ENCODE measurements around the gene CAP2.
"Not testable (repeated sequence)": the region's sequence is repeated elsewhere in the genome, so short reads cannot be mapped to it uniquely, and the experiment has no call there.

The CAP2 gene

GRCh38 chr6:17397764-17398194 lies 4.4 kb downstream of the CAP2 start:
- no peak for DNase-seq

DNA sequence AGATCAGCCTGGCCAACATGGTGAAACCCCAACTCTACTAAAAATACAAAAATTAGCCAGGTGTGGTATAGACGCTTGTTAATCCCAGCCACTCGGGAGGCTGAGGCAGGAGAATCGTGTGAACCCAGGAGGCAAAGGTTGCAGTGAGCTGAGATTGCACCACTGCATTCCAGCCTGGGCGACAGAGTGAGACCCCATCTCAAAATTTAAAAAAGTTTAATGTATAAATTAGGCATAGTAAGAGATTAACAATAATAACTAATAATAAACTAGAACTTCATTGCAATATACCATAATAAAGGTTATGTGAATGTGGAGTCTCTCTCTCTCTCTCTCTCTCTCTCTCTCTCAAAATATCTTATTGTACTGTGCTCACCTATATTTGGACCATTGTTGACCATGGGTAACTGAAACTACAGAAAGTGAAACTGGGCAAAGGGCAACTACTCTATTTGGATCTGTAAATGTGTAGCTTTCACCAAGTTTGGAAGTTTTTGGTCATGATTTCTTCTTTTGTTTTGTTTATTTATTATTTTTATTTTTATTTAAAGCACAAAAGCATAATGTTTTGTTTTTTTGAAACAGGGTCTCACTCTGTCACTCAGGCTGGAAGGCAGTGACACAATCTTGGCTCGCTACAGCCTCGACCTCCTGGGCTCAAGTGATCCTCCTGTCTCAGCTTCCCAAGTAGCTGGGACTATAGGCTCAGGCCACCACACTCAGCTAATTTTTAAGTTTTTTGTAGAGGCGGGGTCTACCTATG lies 12.0 kb downstream of the CAP2 start:
- DNase-seq: not testable (repeated sequence)

- DNase-seq: no peak
Measured at GRCh38 chr6:17405944-17406245, 12.5 kb downstream of the CAP2 start.

DNA sequence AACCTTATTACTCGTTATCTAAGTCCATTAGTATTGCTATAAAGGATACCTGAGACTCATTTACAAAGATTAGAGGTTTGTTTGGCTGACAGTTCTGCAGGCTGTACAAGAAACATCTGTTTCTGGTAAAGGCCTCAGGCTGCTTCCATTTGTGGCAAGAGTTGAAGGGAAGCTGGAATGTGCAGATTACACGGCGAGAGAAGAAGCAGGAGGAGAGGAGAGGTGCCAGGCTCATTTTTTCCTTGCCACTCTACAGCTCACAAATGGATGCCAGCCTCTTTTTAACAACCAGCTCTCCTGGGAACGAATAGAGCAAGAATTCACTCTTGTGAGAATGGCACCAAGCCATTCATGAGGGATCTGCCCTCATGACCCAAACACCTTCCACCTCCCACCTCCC lies 14.7 kb downstream of the CAP2 start:
- DNase-seq: no peak

- DNase-seq: no peak
Measured at GRCh38 chr6:17410281-17410680, 16.9 kb downstream of the CAP2 start.

- DNase-seq: no peak
Measured at GRCh38 chr6:17413313-17413750, 19.9 kb downstream of the CAP2 start.

GRCh38 chr6:17414395-17414794 lies 21.0 kb downstream of the CAP2 start:
- not testable (repeated sequence) for DNase-seq

- no peak for DNase-seq
Measured at GRCh38 chr6:17415321-17415720, 21.9 kb downstream of the CAP2 start.

DNA sequence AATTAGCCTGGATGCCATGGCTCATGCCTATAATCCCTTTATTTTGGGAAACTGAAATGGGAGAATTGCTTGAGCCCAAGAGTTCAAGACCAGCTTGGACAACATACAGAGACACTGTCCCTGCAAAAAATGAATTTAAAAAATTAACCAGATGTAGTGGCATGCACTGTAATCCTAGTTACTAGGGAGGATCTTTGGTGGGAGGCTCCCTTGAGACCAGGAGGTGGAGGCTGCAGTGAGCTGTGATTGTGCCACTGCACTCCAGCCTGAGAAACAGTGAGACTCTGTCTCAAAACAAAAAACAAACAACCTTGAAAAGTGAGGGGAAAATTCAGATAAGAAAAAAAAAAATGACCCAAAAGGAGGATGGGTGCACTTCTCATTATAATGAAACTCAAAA lies 23.4 kb downstream of the CAP2 start:
- no peak for DNase-seq

DNA sequence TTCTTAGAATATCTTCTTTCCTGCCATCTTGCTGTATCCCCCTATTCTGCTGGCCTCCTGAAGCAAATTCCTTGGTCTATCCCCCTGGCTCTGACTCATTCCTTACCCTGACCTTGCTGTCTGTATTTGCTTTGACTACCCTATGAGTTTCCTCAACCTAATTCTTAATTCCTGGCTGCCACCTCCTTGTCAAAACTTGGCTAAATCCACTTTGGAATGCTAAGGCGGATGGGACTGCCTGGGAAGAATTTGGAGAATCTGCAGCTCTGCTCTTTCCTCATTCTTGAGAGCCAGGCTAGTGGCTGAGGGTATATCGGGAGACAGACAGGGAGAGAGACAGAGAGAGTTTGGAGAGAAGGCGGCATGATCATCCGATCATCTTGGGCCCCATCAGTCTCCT lies 24.4 kb downstream of the CAP2 start:
- no peak for DNase-seq

- DNase-seq: no peak
Measured at GRCh38 chr6:17418281-17419188, 25.1 kb downstream of the CAP2 start.

GRCh38 chr6:17419189-17419575 lies 25.8 kb downstream of the CAP2 start:
- DNase-seq: no peak

DNA sequence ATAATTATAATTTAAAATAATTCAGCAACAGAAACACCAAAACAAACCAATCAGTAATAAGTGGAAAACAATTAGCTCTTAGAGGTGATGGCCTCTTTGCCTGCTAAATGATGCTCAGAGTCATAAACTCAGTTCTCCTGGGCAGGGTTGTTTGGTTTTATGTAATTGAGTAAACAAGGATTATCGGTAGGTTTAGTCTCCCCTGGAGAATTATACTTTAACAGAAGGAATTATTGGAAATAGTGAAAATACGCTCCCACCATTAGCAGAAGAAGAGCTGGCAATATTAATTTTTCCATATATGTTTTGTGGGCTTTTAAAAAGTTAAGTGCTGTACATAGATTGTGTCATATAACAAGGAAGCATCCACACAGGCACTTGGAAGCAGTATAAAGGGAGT lies 27.0 kb downstream of the CAP2 start:
- DNase-seq: no peak

- no peak for DNase-seq
Measured at GRCh38 chr6:17421406-17421805, 28.0 kb downstream of the CAP2 start.

GRCh38 chr6:17423026-17423425 lies 29.6 kb downstream of the CAP2 start:
- DNase-seq: no peak

GRCh38 chr6:17427062-17427461 lies 33.7 kb downstream of the CAP2 start:
- DNase-seq: no peak

GRCh38 chr6:17427617-17428016 lies 34.2 kb downstream of the CAP2 start:
- no peak for DNase-seq

- DNase-seq: not testable (repeated sequence)
Measured at GRCh38 chr6:17428595-17429120, 35.3 kb downstream of the CAP2 start.

DNA sequence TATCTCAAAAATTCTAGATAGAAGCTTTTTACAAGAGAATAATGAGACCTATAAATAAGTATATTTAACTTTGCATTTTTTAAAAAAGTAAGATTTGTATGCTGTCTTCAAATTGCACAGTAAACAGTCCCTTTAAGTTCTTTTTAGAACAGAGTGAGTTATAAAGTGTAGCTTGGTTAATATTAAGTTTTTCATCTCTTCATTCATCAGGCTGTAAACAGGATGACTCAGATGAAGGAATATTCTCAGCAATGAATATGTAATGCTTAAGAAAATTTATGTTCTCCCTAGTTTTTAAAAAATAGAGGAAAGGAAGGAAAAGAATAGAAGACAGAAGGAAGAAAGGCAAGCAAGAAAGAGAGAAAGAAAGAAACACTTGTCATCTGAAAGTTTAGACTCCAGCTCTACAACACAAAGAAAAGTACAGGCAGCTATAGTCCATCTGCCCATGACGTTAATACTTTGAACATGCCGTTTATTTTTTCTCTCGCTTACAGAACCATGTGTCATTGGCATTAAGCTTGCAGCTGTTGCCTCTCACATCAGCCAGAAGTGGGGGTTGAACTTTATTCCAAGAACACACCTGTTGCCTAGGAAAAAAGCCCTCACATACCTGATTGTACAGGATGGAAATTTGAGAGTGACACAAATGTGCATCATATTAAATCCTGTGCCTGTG lies 36.1 kb downstream of the CAP2 start:
- DNase-seq: no peak

DNA sequence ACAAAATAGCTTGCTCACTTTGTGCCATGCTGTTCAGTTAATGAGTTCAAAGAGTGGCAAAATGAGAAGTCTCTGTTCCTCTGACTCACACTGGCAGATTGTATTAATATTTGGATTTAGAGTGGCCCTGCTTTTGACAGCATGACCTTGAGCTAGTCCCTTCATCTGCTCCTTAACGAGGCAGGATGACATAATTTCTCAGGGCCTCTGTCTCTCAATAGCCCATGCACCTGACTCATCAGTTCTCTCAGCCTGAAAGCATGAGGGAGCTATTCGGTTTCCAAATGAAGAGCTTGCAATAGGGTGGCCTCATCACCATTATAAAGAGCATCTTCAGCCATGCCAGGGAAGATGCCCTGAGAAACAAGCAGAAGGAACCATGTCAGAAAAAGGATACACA lies 38.2 kb downstream of the CAP2 start:
- DNase-seq: no peak

- DNase-seq: no peak
Measured at GRCh38 chr6:17432356-17432755, 39.0 kb downstream of the CAP2 start.

DNA sequence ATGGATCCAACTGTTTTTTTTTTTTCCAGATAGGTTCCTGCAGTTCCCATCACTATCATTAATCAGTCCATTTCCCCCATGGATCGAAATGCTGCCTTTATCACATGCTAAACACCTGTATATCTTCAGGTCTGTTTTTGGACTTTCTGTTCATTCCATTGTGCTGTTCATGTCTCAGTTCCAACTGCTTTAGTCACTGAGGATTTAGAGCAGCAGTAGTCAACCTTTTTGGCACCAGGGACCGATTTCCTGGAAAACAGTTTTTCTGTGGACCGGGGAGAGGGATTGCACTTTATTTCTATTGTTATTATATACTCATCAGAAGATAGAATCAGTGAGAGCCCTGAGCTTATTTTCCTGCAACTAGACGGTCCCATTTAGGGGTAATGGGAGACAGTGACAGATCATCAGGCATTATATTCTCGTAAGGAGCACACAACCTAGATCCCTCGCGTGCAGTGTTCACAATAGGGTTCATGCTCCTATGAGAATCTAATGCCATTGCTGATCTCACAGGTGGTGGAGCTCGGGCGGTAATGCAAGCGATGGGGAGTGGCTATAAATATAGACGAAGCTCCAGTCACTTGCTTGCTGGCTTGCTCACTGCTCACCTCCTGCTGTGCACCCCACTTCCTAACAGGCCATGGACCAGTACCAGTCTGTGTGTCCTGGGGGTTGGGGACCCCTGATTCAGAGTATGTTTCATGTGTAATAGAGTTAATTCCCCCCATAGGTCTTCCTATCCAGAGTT lies 46.0 kb downstream of the CAP2 start:
- no peak for DNase-seq

DNA sequence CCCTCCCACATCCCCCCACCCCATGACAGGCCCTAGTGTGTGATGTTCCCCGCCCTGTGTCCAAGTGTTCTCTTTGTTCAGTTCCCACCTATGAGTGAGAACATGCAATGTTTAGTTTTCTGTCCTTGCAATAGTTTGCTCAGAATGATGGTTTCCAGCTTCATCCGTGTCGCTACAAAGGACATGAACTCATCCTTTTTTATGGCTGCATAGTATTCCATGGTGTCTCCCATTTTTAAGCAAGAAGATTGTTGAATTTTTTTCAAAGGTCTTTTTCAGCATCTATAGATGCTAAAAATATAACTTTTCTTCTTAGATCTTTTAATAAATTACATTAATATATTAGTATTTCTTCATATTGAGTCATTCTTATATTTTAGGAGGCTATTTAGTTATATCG lies 47.4 kb downstream of the CAP2 start:
- not testable (repeated sequence) for DNase-seq
